Esophagus muscularis mucosa (tissue), 4 donors: ENCODE measurements around the gene GNB1.
A peak's percentile ranks its signal among the peaks of the same experiment; 100 is the strongest.

Experiments
- EP300 ChIP-seq: sonication (generic); formaldehyde crosslinking; IDR thresholded peaks from one replicate; pipeline ENCODE4 v1.6.1; 2017; ENCODE audit warnings: antibody characterized with exemption
- POLR2A ChIP-seq: fragments of 450-650 bp; IDR thresholded peaks from one replicate; pipeline ENCODE4 v1.6.1; 2017; ENCODE audit warnings: antibody characterized with exemption, moderate library complexity, mild to moderate bottlenecking, low read depth
- POLR2AphosphoS5 ChIP-seq, 2 donors: sonication (generic); formaldehyde crosslinking; IDR thresholded peaks; one replicate each; pipeline ENCODE4 v1.6.1; 2017; ENCODE audit warnings: antibody characterized with exemption in 2 of 2
- TF ChIP-seq, protein P1 (sequence below), 3 experiments: fragments of 200-600 bp in 2 of 3; fragments of 450-650 bp in 1 of 3; sonication (generic) in 2 of 3; IDR thresholded peaks; one replicate each; pipeline ENCODE4 v1.5.1; 2017 to 2019; ENCODE audit warnings: antibody characterized with exemption in 3 of 3, mild to moderate bottlenecking in 2 of 3, moderate library complexity in 1 of 3

DNA sequence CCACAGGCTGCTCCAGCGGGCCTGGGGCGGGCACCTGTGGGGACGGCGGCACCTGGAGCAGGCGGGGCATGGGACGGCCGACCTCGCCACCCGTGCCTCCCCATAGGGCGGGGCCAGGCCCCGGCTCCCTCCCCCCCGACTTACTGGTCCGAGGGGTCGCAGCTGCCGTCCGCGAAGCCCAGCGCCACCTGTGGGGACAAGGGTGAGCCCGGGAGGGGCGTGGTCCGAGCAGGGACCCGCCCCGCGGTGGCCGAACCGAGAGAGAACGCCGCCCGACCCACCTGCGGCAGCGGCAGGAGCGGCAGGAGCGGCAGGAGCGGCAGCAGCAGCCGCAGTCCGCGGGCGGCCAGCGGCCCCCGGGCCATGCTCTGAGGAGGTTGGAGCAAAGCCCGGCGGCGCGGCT is 28.0 kb upstream of the GNB1 start, which contains the start of gene TMEM52:
- TF ChIP-seq, protein P1, sequence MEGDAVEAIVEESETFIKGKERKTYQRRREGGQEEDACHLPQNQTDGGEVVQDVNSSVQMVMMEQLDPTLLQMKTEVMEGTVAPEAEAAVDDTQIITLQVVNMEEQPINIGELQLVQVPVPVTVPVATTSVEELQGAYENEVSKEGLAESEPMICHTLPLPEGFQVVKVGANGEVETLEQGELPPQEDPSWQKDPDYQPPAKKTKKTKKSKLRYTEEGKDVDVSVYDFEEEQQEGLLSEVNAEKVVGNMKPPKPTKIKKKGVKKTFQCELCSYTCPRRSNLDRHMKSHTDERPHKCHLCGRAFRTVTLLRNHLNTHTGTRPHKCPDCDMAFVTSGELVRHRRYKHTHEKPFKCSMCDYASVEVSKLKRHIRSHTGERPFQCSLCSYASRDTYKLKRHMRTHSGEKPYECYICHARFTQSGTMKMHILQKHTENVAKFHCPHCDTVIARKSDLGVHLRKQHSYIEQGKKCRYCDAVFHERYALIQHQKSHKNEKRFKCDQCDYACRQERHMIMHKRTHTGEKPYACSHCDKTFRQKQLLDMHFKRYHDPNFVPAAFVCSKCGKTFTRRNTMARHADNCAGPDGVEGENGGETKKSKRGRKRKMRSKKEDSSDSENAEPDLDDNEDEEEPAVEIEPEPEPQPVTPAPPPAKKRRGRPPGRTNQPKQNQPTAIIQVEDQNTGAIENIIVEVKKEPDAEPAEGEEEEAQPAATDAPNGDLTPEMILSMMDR (IDR thresholded peaks at IDR 0.05) = no peak
- TF ChIP-seq POLR2A (no peak), POLR2AphosphoS5 (IDR thresholded peaks at IDR 0.05) (peak in 1 of 2 donors; percentile 22), EP300 (no peak)
